ENCODE data around the gene SPESP1. TPM values are rescaled to one million over a fixed set of nuclear protein-coding genes. Genes with fewer than 3 reads are reported as not detected.
"Not testable (repeated sequence)": the region's sequence is repeated elsewhere in the genome, so short reads cannot be mapped to it uniquely, and the experiment has no call there.

The SPESP1 gene
- total and polyA plus RNA-seq, 2 donors (not counting 1 experiment from before 2014, with no cell fraction given), result 0.13 to 1.1 TPM

GRCh38 chr15:68969298-68969697 lies 39.0 kb downstream of the SPESP1 start:
- Mint-ChIP-seq H3K4me1 (no peaks in the 10 kb centered on the region), H3K4me3 (no peak overlapping the region), H3K27ac (no peak overlapping the region), H3K9me3 (ENCODE audit: insufficient read depth) (peaks cover 21% of the 10 kb centered on the region), H3K27me3 (peaks cover 18% of the 10 kb centered on the region)
- Histone ChIP-seq H3K4me2 (replicated peaks; ENCODE audit: low read depth, low read length, poor library complexity, severe bottlenecking) (no peak overlapping the region), H3K36me3 (replicated peaks in 1 of 2; ENCODE audit: control extremely low read depth in 1 of 2, control insufficient read depth in 1 of 2, extremely low read depth in 1 of 2, insufficient read depth in 2 of 2, low read length in 1 of 2) (no peaks in the 10 kb centered on the region), H2AFZ (ENCODE audit: insufficient read depth, low read depth, low read length, poor library complexity, severe bottlenecking) (no peak overlapping the region), H3K4me1 (ENCODE audit: control insufficient read depth in 2 of 2, insufficient read depth in 2 of 2, low read length in 2 of 2) (no peaks in the 10 kb centered on the region), H3K4me3 (ENCODE audit: control extremely low read depth in 1 of 5, extremely low read depth in 1 of 5, insufficient read depth in 1 of 5, low read depth in 2 of 5, low read length in 4 of 5) (no peak overlapping the region), H3K9me3 (ENCODE audit: control extremely low read depth in 1 of 3, control insufficient read depth in 2 of 3, insufficient read depth in 1 of 3, low read length in 2 of 3) (peaks cover 0 to 6% (median 4%) of the 10 kb centered on the region in 3 donors), H3K9ac (ENCODE audit: low read length) (no peak overlapping the region), H3K27me3 (replicated peaks in 1 of 4; ENCODE audit: control extremely low read depth in 1 of 4, control insufficient read depth in 3 of 4, insufficient read depth in 4 of 4, low read length in 3 of 4) (peaks cover 0 to 4% (median 0%) of the 10 kb centered on the region in 4 experiments), H4K20me1 (ENCODE audit: control insufficient read depth, insufficient read depth, low read length, poor library complexity, severe bottlenecking) (no peaks in the 10 kb centered on the region), H3K79me2 (ENCODE audit: control insufficient read depth, insufficient read depth, low read length) (no peaks in the 10 kb centered on the region), H3K27ac (ENCODE audit: low read length in 2 of 2) (no peak overlapping the region)
- TF ChIP-seq, protein P1, sequence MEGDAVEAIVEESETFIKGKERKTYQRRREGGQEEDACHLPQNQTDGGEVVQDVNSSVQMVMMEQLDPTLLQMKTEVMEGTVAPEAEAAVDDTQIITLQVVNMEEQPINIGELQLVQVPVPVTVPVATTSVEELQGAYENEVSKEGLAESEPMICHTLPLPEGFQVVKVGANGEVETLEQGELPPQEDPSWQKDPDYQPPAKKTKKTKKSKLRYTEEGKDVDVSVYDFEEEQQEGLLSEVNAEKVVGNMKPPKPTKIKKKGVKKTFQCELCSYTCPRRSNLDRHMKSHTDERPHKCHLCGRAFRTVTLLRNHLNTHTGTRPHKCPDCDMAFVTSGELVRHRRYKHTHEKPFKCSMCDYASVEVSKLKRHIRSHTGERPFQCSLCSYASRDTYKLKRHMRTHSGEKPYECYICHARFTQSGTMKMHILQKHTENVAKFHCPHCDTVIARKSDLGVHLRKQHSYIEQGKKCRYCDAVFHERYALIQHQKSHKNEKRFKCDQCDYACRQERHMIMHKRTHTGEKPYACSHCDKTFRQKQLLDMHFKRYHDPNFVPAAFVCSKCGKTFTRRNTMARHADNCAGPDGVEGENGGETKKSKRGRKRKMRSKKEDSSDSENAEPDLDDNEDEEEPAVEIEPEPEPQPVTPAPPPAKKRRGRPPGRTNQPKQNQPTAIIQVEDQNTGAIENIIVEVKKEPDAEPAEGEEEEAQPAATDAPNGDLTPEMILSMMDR (IDR thresholded peaks at IDR 0.05), result no peak
- no peak for TF ChIP-seq EZH2 (IDR thresholded peaks at IDR 0.05; ENCODE audit: borderline replicate concordance, insufficient read depth, low read depth, low read length, poor library complexity, severe bottlenecking)
- ATAC-seq (ENCODE audit: low read depth) (no peak), DNase-seq (no peak)
- intact Hi-C loops (cut with micrococcal nuclease), result no loop called here
- ChIA-PET POLR2A (no interaction called here), CTCF (no interaction called here)

DNA sequence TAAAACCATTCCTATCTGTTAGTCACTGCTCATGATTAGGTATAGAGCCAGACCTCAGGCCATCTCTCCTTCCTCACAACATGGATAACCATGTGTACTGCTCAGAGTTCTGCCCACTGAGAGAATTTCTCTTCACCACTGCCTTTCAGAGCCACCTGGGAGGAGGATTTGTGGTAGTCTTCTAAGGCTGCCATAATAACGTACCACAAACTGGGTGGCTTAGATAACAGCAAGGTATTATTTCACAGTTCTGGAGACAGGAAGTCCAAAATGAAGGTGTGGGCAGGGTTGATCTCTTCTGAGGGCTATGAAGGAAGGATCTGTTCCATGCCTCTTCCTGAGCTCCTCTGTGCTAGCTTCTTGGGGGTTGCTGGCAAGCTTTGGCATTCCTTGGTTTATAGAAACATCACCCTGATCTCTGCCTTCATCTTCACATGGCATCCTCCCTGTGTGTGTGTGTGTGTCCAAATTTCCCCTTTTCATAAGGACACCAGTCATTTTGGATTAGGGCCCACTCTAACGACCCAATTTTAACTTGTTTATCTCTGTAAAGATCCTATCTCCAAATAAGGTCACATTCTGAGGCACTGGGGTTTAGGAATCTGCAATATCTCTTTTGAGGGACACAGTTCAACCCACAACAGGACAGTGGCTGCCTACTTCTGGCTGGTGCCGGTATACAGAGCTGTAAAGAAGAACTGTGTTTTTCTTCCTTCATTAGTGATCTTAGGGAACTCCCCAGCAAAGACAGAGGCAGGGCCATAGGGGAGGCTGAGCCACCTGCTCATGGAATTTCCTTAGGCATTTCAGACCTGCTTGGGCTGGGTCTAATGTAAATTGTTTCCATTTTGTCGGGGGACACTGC lies 42.1 kb downstream of the SPESP1 start:
- Histone ChIP-seq H3K27ac (ENCODE audit: low read length in 2 of 2) (no peak overlapping the region), H3K27me3 (replicated peaks in 1 of 4; ENCODE audit: control extremely low read depth in 1 of 4, control insufficient read depth in 3 of 4, insufficient read depth in 4 of 4, low read length in 3 of 4) (peaks cover 0 to 4% (median 0%) of the 10 kb centered on the region in 4 experiments), H3K9ac (ENCODE audit: low read length) (no peak overlapping the region), H3K4me2 (replicated peaks; ENCODE audit: low read depth, low read length, poor library complexity, severe bottlenecking) (no peak overlapping the region), H3K36me3 (replicated peaks in 1 of 2; ENCODE audit: control extremely low read depth in 1 of 2, control insufficient read depth in 1 of 2, extremely low read depth in 1 of 2, insufficient read depth in 2 of 2, low read length in 1 of 2) (no peaks in the 10 kb centered on the region), H3K4me1 (ENCODE audit: control insufficient read depth in 2 of 2, insufficient read depth in 2 of 2, low read length in 2 of 2) (no peaks in the 10 kb centered on the region), H3K4me3 (ENCODE audit: control extremely low read depth in 1 of 5, extremely low read depth in 1 of 5, insufficient read depth in 1 of 5, low read depth in 2 of 5, low read length in 4 of 5) (no peak overlapping the region), H3K79me2 (ENCODE audit: control insufficient read depth, insufficient read depth, low read length) (no peaks in the 10 kb centered on the region), H4K20me1 (ENCODE audit: control insufficient read depth, insufficient read depth, low read length, poor library complexity, severe bottlenecking) (no peaks in the 10 kb centered on the region), H3K9me3 (ENCODE audit: control extremely low read depth in 1 of 3, control insufficient read depth in 2 of 3, insufficient read depth in 1 of 3, low read length in 2 of 3) (peaks cover 3 to 12% (median 6%) of the 10 kb centered on the region in 3 donors), H2AFZ (ENCODE audit: insufficient read depth, low read depth, low read length, poor library complexity, severe bottlenecking) (no peak overlapping the region)
- Mint-ChIP-seq H3K4me1 (no peaks in the 10 kb centered on the region), H3K27me3 (peaks cover 18% of the 10 kb centered on the region), H3K4me3 (no peak overlapping the region), H3K9me3 (ENCODE audit: insufficient read depth) (peaks cover 20% of the 10 kb centered on the region), H3K27ac (no peak overlapping the region)
- DNase-seq, result no peak
- ATAC-seq (ENCODE audit: low read depth), result no peak
- ChIA-PET CTCF (no interaction called here), POLR2A (no interaction called here)
- intact Hi-C loops (cut with micrococcal nuclease), result no loop called here
- 86% methylated on average over 1 of the region's 4 CpGs for WGBS (ENCODE audit: insufficient coverage)
- TF ChIP-seq, protein P1 (IDR thresholded peaks at IDR 0.05), result no peak
- no peak for TF ChIP-seq EZH2 (IDR thresholded peaks at IDR 0.05; ENCODE audit: borderline replicate concordance, insufficient read depth, low read depth, low read length, poor library complexity, severe bottlenecking)

GRCh38 chr15:68975651-68976160 lies 45.4 kb downstream of the SPESP1 start:
- H3K9me3 ChIP-seq (ENCODE audit: control extremely low read depth in 1 of 3, control insufficient read depth in 2 of 3, insufficient read depth in 1 of 3, low read length in 2 of 3), result peaks cover 0 to 12% (median 0%) of the 10 kb centered on the region in 3 donors
- CTCF ChIA-PET; ATAC-seq (ENCODE audit: low read depth); H3K4me3 ChIP-seq (ENCODE audit: control extremely low read depth in 1 of 5, extremely low read depth in 1 of 5, insufficient read depth in 1 of 5, low read depth in 2 of 5, low read length in 4 of 5); DNase-seq; H3K4me1 ChIP-seq (ENCODE audit: control insufficient read depth in 2 of 2, insufficient read depth in 2 of 2, low read length in 2 of 2); H3K79me2 ChIP-seq (ENCODE audit: control insufficient read depth, insufficient read depth, low read length); H3K4me1 Mint-ChIP-seq; H3K4me3 Mint-ChIP-seq; POLR2A ChIA-PET; H3K27me3 ChIP-seq (replicated peaks in 1 of 4; ENCODE audit: control extremely low read depth in 1 of 4, control insufficient read depth in 3 of 4, insufficient read depth in 4 of 4, low read length in 3 of 4); H3K9ac ChIP-seq (ENCODE audit: low read length); H3K27ac ChIP-seq (ENCODE audit: low read length in 2 of 2); H4K20me1 ChIP-seq (ENCODE audit: control insufficient read depth, insufficient read depth, low read length, poor library complexity, severe bottlenecking); H3K4me2 ChIP-seq (replicated peaks; ENCODE audit: low read depth, low read length, poor library complexity, severe bottlenecking); H3K36me3 ChIP-seq (replicated peaks in 1 of 2; ENCODE audit: control extremely low read depth in 1 of 2, control insufficient read depth in 1 of 2, extremely low read depth in 1 of 2, insufficient read depth in 2 of 2, low read length in 1 of 2); intact Hi-C loops (cut with micrococcal nuclease); H2AFZ ChIP-seq (ENCODE audit: insufficient read depth, low read depth, low read length, poor library complexity, severe bottlenecking); H3K9me3 Mint-ChIP-seq (ENCODE audit: insufficient read depth); H3K27ac Mint-ChIP-seq: not testable (repeated sequence)
- 98% methylated on average over 26 of the region's 26 CpGs for WGBS (ENCODE audit: insufficient coverage)
- H3K27me3 Mint-ChIP-seq, result peaks cover 14% of the 10 kb centered on the region

Data from B cell (primary cell).